Activated naive CD8-positive, alpha-beta T cell (primary cell): ENCODE results near the gene SNTG2.

Experiments
- H3K27ac Mint-ChIP-seq: one replicate; pipeline ENCODE4 v1.8.0; 2021; ENCODE audit warnings: mixed read lengths
- H3K27me3 Mint-ChIP-seq: one replicate; pipeline ENCODE4 v1.8.0; 2021; ENCODE audit warnings: mixed read lengths
- H3K36me3 Mint-ChIP-seq: one replicate; pipeline ENCODE4 v1.8.0; 2021; ENCODE audit warnings: mixed read lengths
- H3K4me1 Mint-ChIP-seq: one replicate; pipeline ENCODE4 v1.8.0; 2021; ENCODE audit warnings: low read depth, mixed read lengths
- H3K4me3 Mint-ChIP-seq: one replicate; pipeline ENCODE4 v1.8.0; 2021; ENCODE audit warnings: mild to moderate bottlenecking, mixed read lengths
- H3K9me3 Mint-ChIP-seq: one replicate; pipeline ENCODE4 v1.8.0; 2021; ENCODE audit warnings: low read depth, mixed read lengths

The SNTG2 gene

DNA sequence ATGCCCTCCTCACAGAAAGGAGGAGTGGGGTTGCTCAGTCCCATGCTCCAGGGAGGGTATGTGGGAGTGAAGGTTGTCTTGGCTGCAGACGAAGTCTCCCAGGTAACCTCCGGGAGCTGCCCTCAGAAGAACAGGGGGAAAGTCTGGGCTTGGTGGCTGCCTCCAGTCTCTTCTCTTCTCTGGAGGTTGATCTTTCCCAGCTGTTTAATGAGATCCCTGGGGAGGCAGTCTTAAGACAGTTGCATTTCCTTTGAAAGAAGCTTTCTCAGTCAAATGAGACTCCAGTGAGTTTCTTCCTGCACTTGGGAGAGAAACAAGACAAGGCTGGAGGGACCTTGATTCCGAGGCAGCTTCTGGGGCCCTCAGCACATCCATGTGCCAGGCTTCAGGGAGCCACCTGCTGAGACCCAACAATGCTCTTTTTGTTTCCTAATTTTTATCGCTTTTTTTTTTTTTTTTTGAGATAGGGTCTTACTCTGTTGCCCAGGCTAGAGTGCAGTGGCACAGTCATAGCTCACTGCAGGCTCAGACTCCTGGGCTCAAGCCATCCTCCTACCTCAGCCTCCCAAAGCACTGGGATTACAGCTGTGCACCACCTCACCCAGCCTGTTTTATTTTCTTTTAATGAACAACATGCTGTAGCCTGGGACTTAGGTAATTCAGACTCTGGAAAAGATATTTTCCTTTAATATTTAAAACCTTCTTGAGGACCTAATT, 390.9 kb downstream of the SNTG2 start:
- Mint-ChIP-seq H3K4me1 (no peaks in the 10 kb centered on the region), H3K36me3 (no peaks in the 10 kb centered on the region), H3K27ac (no peak overlapping the region), H3K4me3 (no peak overlapping the region), H3K9me3 (no peaks in the 10 kb centered on the region), H3K27me3 (no peaks in the 10 kb centered on the region)

DNA sequence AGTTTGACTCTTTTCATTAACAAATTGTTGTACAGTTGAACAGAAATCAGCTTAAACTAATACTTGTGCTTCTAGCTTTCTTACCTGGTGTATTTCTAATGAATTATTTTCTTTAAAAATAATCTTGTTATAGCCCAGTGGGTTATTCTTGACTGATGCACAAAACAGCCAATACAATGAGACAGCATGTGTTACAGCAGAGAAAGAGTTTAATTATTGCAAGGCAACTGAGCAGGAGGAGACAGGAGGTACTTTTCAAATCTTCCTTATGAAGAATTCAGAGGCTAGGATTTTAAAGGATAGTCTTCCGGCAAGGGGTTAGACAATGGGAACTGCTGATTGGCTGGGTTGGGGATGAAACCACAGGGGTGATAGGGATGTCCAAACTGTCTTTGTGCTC, 398.1 kb downstream of the SNTG2 start:
- Mint-ChIP-seq H3K27ac (no peak overlapping the region), H3K27me3 (no peaks in the 10 kb centered on the region), H3K4me1 (no peaks in the 10 kb centered on the region), H3K4me3 (no peak overlapping the region), H3K36me3 (peaks cover 13% of the 10 kb centered on the region), H3K9me3 (peaks cover 16% of the 10 kb centered on the region)

DNA sequence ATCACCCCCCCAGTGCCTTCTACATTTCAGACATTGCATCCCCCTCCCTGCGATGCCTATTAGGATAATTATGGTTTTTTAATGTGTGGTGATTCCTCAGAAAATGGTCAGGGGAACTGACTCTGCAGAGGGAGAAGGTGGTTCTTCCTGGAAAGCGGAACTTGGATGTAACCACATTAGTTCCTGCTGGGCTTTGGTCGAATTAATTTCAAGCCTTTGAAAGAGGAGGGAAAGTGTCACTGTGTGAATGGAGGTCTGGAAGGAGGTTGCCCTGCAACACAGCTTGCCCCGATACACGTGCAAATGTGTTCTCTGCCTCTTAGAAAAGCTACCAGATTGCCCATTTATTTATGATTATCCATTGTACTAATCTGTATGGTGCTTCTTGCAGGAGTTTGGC, 399.5 kb downstream of the SNTG2 start:
- no peaks in the 10 kb centered on the region for H3K27me3 Mint-ChIP-seq
- peaks cover 16% of the 10 kb centered on the region for H3K9me3 Mint-ChIP-seq
- no peak overlapping the region for H3K4me3 Mint-ChIP-seq
- H3K27ac Mint-ChIP-seq = no peak overlapping the region
- peaks cover 13% of the 10 kb centered on the region for H3K36me3 Mint-ChIP-seq
- no peaks in the 10 kb centered on the region for H3K4me1 Mint-ChIP-seq

DNA sequence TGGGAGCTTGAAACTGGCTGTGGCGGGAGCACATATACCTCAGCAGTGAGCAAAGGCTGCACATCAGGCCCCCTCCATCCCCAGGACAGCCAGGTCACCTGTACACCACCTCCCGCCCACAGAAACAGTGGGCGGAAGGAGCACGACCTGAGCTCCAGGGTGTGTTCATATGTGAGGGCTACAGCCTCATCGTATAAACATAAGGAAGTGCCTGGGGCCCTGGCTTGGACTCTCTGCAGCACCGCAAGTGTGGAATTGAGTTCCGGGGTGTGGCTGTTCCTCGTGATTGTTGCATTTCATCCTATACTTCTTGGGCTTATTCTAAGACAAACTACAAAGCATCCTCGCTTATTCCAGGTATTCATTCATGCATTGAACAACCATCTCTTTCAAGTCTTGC, 402.5 kb downstream of the SNTG2 start:
- H3K4me3 Mint-ChIP-seq = no peak overlapping the region
- no peak overlapping the region for H3K27ac Mint-ChIP-seq

DNA sequence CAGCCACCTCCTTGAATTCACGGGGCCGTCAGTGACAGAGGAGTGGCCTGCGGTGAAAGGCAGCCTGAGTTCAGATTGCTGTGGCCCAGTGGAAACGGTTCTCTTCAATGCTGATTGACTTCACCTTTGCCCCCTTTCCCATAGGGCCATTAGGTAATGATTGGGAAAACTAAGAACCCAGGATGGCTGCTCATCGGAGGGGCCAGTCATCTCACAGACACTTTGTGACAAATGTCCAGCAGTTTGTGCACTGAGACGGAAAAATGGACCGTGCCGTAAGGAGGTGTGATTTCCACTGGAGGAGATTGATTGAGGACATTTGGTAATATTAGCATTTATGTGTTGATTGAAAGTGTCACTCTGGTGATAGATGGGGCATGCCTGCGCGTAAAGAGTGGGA, 402.9 kb downstream of the SNTG2 start:
- Mint-ChIP-seq H3K27me3 (no peaks in the 10 kb centered on the region), H3K27ac (no peak overlapping the region), H3K36me3 (peaks cover 8% of the 10 kb centered on the region), H3K4me3 (no peak overlapping the region), H3K9me3 (peaks cover 14% of the 10 kb centered on the region), H3K4me1 (no peaks in the 10 kb centered on the region)

More for the DNA sequence above, 402.5 kb downstream of the SNTG2 start:
- Mint-ChIP-seq H3K27me3 (no peaks in the 10 kb centered on the region), H3K36me3 (peaks cover 12% of the 10 kb centered on the region), H3K9me3 (peaks cover 19% of the 10 kb centered on the region), H3K4me1 (no peaks in the 10 kb centered on the region)

DNA sequence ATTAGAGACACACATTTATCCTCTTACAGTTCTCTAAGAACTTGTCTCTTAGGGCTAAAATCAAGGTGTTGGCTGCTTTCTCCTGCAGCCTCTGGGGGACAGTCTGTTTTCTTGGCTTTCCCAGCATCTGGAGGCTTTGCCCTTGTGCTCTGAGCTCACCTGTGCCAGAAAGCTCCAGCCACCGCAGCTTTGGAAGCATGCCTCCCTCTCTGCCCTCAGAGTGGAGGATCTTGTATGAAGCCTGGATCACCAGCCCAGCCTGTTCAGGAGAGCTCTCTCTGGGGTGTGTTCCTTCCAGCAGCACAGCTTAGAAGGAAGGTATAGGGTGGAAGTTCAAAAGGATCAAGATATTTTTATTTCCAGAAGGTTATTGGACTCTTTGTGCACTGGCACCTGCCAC, 409.5 kb downstream of the SNTG2 start:
- H3K27ac Mint-ChIP-seq = no peak overlapping the region

DNA sequence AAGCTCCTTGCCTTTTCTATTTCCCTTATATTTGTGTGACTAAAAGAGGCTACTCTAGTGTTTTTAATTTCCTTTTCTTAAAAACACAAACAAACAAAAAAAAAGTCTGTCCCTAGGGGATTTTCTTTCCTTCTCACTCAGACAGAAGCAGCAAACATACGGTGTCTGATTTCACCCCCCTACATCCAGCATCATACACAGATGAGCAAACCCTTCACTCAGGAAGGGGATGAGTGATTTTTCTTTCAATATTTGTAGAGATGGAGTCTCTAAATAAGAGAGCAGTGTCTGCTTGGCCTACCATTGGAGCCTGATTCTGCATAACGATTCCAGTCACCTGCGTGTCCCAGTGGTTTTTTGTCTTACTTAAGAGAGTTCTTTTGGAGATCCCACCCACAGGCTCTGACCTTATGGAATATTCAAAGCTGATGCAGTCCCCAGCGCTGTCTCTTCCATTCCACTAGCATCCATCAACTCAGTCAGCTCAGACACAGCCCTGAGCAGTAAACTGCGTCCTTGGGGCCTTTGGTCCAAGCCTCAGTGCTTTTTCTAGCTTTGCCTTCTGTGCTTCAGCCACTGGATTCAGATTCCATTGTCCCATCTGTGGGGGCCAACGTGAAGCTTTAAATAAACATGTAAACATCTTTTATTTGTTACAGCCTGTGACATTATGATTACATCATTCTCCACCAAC, 410.1 kb downstream of the SNTG2 start:
- Mint-ChIP-seq H3K4me3 (no peak overlapping the region), H3K36me3 (no peaks in the 10 kb centered on the region), H3K27ac (no peak overlapping the region), H3K9me3 (peaks cover 3% of the 10 kb centered on the region), H3K27me3 (no peaks in the 10 kb centered on the region), H3K4me1 (peaks cover 5% of the 10 kb centered on the region)

More for the DNA sequence above, 409.5 kb downstream of the SNTG2 start:
- no peaks in the 10 kb centered on the region for H3K27me3 Mint-ChIP-seq
- H3K36me3 Mint-ChIP-seq = peaks cover 3% of the 10 kb centered on the region
- H3K4me3 Mint-ChIP-seq = no peak overlapping the region
- peaks cover 3% of the 10 kb centered on the region for H3K9me3 Mint-ChIP-seq
- H3K4me1 Mint-ChIP-seq = peaks cover 2% of the 10 kb centered on the region

DNA sequence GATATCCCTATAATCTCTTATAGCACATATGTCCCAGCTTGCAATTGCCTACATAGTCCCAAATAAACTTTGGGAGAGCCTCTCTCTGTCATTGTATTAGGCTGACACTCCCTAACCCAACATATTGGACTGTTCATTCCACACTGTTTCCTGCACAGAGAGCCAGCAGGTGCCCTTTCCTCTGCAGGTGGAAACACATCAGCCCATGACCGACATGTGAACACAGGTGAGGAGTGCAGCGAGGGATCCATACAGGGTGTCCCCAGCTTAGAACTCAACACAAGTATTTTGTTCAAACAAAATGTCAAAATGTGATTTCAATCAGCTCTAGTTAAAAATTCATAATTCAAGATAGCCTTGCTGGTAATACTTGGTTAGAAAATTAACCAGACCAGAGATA, 412.7 kb downstream of the SNTG2 start:
- Mint-ChIP-seq H3K9me3 (no peaks in the 10 kb centered on the region), H3K4me1 (peaks cover 18% of the 10 kb centered on the region), H3K4me3 (no peak overlapping the region), H3K27me3 (no peaks in the 10 kb centered on the region), H3K27ac (no peak overlapping the region), H3K36me3 (no peaks in the 10 kb centered on the region)

DNA sequence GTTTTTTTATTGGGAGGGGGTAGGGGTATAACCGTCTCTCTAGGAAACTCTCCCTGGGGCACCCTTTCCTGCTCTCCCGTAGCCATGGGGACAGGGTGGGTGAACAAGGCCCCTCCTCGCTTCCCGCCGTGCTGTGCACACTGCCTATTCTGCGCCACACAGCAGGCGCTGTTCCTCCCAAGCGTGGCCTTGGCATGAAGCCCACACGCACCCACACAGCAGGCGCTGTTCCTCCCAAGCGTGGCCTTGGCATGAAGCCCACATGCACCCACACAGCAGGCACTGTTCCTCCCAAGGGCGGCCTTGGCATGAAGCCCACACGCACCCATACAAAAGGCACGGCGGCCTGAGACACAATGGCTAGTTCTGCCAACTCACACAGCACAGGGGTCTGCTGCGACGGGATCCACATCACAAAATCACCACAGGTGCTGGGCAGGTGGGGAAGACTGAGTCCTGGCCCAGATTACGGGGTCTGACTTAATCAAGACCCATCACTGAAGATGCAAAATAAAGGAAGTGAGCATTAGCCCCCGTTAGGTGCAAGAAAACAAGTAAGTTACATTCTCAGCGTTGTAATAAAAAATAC, 416.0 kb downstream of the SNTG2 start:
- Mint-ChIP-seq H3K27me3 (no peaks in the 10 kb centered on the region), H3K27ac (no peak overlapping the region), H3K4me1 (peaks cover 18% of the 10 kb centered on the region), H3K9me3 (no peaks in the 10 kb centered on the region), H3K36me3 (no peaks in the 10 kb centered on the region), H3K4me3 (peak overlapping the region; percentile 65)

DNA sequence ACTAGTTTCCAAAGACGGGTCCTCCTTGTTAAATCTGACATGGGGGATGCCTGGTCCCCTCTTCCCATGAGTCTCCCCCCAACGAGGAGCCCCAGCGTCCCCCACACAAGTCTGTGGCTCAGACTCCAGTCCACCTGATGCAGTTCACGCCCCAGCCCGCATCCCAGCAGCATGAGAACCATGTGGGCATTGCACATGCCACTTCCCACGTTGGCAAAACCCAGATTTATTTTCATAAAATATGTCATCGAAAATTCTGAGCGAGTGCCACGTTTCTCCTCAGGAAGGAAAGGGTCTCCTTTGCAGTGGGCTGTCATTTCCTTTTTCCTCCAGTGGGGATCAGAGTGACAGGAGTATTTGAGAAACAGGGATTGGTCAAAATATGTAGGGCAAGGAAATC, 417.0 kb downstream of the SNTG2 start:
- Mint-ChIP-seq H3K27me3 (no peaks in the 10 kb centered on the region), H3K9me3 (no peaks in the 10 kb centered on the region), H3K4me1 (peaks cover 18% of the 10 kb centered on the region), H3K4me3 (no peak overlapping the region), H3K36me3 (no peaks in the 10 kb centered on the region), H3K27ac (no peak overlapping the region)

DNA sequence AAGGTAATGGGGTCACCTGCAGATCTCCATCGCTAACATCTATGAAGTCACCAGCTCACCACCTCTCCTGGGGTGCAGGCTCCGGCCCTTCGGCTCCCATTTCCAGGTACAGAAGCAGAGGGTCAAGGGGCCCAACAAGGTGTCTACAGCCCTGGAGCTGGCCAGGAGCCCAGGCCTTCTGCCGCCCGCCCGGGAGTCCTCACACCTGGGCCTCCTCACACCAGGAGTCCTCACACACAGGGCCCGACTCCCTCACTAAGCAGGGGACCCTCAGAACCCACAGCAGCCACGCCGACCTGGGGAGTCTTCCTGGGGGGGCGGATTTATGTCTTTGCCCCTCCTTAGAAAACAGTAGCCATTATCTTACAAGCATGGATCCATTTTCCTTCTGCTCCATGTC, 419.3 kb downstream of the SNTG2 start:
- no peaks in the 10 kb centered on the region for H3K27me3 Mint-ChIP-seq
- H3K27ac Mint-ChIP-seq = no peak overlapping the region
- no peaks in the 10 kb centered on the region for H3K9me3 Mint-ChIP-seq
- H3K36me3 Mint-ChIP-seq = no peaks in the 10 kb centered on the region
- no peak overlapping the region for H3K4me3 Mint-ChIP-seq
- peaks cover 18% of the 10 kb centered on the region for H3K4me1 Mint-ChIP-seq

DNA sequence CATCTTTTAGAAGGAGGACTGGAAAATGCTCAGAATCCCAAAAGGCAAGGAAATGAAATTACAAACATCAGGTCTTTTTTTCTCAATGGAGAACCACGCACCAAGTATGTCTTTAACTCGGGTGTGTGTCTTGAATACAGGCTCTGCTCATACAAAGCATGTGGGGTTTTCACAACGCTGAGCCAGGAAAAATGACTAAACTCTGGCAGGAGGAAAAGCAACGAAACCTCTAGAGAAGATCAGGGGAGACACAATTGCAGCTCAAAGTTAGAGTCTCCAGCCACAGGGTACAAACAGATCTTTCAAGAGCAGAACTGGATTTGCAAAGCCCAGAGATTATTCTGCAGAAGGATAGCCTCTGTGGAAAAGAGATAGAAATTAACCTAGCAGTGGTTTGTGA, 419.8 kb downstream of the SNTG2 start:
- Mint-ChIP-seq H3K27me3 (no peaks in the 10 kb centered on the region), H3K4me3 (no peak overlapping the region), H3K36me3 (no peaks in the 10 kb centered on the region), H3K4me1 (peaks cover 15% of the 10 kb centered on the region), H3K9me3 (no peaks in the 10 kb centered on the region), H3K27ac (no peak overlapping the region)

DNA sequence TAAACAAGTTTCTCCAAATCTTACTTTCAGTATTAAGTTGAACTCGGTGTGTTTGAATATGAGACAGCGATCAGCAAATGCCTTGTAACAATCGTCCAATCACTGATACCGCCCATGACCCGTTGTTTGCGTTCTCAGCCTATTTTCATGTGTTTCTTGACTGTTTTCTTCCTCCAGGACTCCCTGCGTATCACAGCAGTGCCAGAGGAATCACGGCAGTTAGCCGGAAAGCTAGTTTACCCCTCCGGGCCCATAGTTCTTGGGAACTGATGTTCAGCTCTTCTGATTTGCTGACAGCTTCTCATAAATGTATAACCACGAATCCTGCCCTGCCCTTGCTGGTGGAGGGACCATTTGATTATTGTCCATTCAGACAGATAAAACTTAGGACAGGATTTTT, 420.4 kb downstream of the SNTG2 start:
- H3K36me3 Mint-ChIP-seq = no peaks in the 10 kb centered on the region
- no peaks in the 10 kb centered on the region for H3K9me3 Mint-ChIP-seq
- no peak overlapping the region for H3K27ac Mint-ChIP-seq
- H3K27me3 Mint-ChIP-seq = no peaks in the 10 kb centered on the region
- no peak overlapping the region for H3K4me3 Mint-ChIP-seq
- peaks cover 9% of the 10 kb centered on the region for H3K4me1 Mint-ChIP-seq

DNA sequence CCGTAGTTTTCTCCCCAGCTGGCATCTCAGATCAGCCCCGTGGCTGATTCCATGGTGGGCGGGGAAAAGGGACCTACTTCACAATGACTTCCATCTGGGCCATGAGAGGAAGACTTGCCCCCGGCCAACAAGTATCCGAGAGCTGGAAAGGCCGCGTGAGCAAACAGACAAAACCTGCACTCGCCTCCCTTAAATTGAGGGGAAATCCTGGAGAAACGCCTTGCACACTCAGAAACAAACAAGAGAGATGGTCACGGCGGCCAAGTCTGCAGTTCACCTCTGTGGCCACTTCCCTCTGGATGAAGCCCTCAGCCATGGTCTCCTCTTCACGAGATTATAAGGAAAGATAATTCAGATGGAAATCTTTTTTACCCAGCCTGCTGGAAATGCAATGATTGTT, 423.2 kb downstream of the SNTG2 start:
- Mint-ChIP-seq H3K9me3 (no peaks in the 10 kb centered on the region), H3K4me3 (no peak overlapping the region), H3K27ac (no peak overlapping the region), H3K4me1 (no peaks in the 10 kb centered on the region), H3K27me3 (no peaks in the 10 kb centered on the region), H3K36me3 (no peaks in the 10 kb centered on the region)

DNA sequence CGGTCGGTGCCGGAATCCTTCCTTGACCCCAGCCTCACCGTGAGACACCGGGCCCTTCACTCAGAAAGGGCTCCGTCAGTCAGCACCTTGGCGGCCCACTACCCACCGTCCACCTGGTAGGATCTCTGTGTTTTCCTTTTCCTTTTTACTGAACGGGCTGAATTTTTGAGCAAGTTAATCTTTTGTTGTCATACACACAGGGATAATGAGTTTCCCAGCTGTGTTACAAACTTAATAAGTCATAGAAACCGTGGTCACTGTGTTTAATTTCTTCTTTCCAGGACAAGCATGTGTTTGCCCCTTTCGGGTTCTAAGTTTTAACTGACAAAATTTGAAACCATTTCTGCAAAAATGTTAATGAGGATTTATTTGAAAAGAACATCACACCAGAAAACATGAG, 423.6 kb downstream of the SNTG2 start:
- Mint-ChIP-seq H3K9me3 (no peaks in the 10 kb centered on the region), H3K27me3 (no peaks in the 10 kb centered on the region), H3K4me1 (no peaks in the 10 kb centered on the region), H3K27ac (no peak overlapping the region), H3K4me3 (no peak overlapping the region), H3K36me3 (no peaks in the 10 kb centered on the region)
